GM21515 (cell line): Measurements from ENCODE around the gene PKN2.
"Not testable (repeated sequence)": the region's sequence is repeated elsewhere in the genome, so short reads cannot be mapped to it uniquely, and the experiment has no call there.

Experiments
- ATAC-seq: cut with Tn5 transposase; IDR thresholded peaks from one replicate; pipeline ENCODE4 v1.9.1; 2021; ENCODE audit not compliant: unreplicated experiment

PKN2 gene

GRCh38 chr1:88876573-88877365 is 192.7 kb downstream of the PKN2 start:
- no peak for ATAC-seq

- ATAC-seq, result no peak
Observed at GRCh38 chr1:88877382-88877825, 193.3 kb downstream of the PKN2 start.

DNA sequence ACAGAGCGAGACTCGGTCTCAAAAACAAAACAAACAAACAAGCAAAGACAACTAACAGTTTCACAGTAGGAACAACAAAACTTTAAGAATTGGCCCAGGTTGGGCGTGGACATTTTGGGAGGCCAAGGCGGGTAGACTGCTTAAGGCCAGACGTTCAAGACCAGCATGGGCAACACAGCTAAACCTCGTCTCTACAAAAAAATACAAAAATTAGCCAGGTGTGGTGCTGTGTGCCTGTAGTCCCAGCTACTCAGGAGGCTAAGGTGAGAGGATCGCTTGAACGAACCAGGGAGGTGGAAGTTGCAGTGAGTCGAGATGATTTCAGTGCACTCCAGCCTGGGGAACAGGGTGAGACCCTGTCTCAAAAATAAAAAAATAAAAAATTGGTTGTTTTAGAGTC is 193.8 kb downstream of the PKN2 start:
- no peak for ATAC-seq

- ATAC-seq, result no peak
Observed at GRCh38 chr1:88878731-88879130, 194.7 kb downstream of the PKN2 start.

DNA sequence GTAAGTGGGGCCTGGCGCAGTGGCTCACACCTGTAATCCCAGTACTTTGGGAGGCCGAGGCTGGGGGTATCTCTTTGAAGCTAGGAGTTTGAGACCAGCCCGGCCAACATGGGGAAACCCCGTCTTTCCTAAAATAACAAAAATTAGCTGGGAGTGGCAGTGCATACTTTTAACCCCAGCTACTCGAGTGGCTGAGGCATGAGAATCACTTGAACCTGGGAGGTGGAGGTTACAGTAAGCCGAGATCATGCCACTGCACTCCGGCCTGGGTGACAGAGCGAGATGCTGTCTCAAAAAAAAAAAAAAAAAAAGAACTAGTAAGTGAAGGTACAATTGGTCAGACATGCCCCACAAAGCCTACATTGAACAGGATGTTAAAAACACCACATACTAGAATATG is 196.6 kb downstream of the PKN2 start:
- ATAC-seq, result not testable (repeated sequence)

DNA sequence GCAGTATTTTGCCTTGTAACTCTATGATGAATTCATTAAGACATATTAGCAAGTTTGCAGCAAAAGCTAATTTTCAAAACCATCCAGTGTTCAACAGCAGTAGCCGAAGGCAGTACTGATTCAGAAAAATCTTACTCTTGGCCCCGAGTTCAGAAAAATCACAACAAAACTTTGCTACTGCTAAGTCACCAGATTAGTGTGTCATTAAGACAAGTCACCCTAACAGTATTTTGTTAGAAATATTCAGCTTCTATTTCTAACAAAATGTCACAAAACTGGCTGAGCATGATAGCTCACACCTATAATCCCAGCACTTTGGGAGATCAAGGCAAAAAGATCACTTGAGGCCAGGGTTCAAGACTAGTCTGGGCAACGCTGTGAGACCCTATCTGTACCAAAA is 199.1 kb downstream of the PKN2 start:
- ATAC-seq, result no peak
